NCI-H2227 (cell line): ENCODE results near the gene REV3L.

Experiments
- DNase-seq: peaks from one replicate; lab custom pipeline; 2025; ENCODE audit not compliant: unreplicated experiment; lab: John Stamatoyannopoulos, UW

Gene REV3L

GRCh38 chr6:111427341-111428116 is 55.5 kb downstream of the REV3L start:
- no peak for DNase-seq

- no peak for DNase-seq
Measured at GRCh38 chr6:111423960-111424846, 58.8 kb downstream of the REV3L start.

GRCh38 chr6:111423055-111423633 is 59.9 kb downstream of the REV3L start:
- DNase-seq, result no peak

GRCh38 chr6:111418971-111419693 is 63.9 kb downstream of the REV3L start:
- DNase-seq, result no peak

- no peak for DNase-seq
Measured at GRCh38 chr6:111417946-111418345, 65.1 kb downstream of the REV3L start.

- DNase-seq, result no peak
Measured at GRCh38 chr6:111417181-111417585, 65.8 kb downstream of the REV3L start.

GRCh38 chr6:111416529-111416928 is 66.5 kb downstream of the REV3L start:
- no peak for DNase-seq

- no peak for DNase-seq
Measured at GRCh38 chr6:111414373-111414772, 68.6 kb downstream of the REV3L start.

GRCh38 chr6:111411978-111412566 is 70.9 kb downstream of the REV3L start:
- no peak for DNase-seq

- no peak for DNase-seq
Measured at GRCh38 chr6:111411046-111411445, 72.0 kb downstream of the REV3L start.

- no peak for DNase-seq
Measured at GRCh38 chr6:111410371-111410770, 72.6 kb downstream of the REV3L start.

- DNase-seq, result no peak
Measured at GRCh38 chr6:111409430-111409829, 73.6 kb downstream of the REV3L start.

- no peak for DNase-seq
Measured at GRCh38 chr6:111407686-111408085, 75.3 kb downstream of the REV3L start.

- no peak for DNase-seq
Measured at GRCh38 chr6:111406200-111406721, 76.8 kb downstream of the REV3L start.

GRCh38 chr6:111403388-111403787 is 79.6 kb downstream of the REV3L start:
- no peak for DNase-seq

GRCh38 chr6:111399626-111400025 is 83.4 kb downstream of the REV3L start:
- no peak for DNase-seq

GRCh38 chr6:111388681-111389080 is 94.3 kb downstream of the REV3L start:
- no peak for DNase-seq

- no peak for DNase-seq
Measured at GRCh38 chr6:111382476-111383294, 100.3 kb downstream of the REV3L start.

- no peak for DNase-seq
Measured at GRCh38 chr6:111381728-111382127, 101.3 kb downstream of the REV3L start.

GRCh38 chr6:111381123-111381522 is 101.9 kb downstream of the REV3L start:
- no peak for DNase-seq
